Heart left ventricle (tissue), 16 donors: Measurements from ENCODE around the gene NHERF1. TPM values are rescaled to one million over a fixed set of nuclear protein-coding genes. Genes with fewer than 3 reads are reported as not detected.

Experiments used
- ATAC-seq, 4 donors: fragments of 200-7000 bp; cut with Tn5 transposase; one replicate each; pipeline ENCODE4 v1.9.1; 2020 to 2022; ENCODE audit warnings: moderate library complexity in 4 of 4, mild to moderate bottlenecking in 3 of 4, moderate number of reproducible peaks in 1 of 4
- DNase-seq, 5 donors: peaks; one replicate each; pipeline ENCODE4 v3.0.0-alpha.2; 2020
- H3K27ac ChIP-seq, 12 donors: fragments of 200-600 bp; sonication (generic) in 4 of 12; one replicate each; pipeline versions ENCODE4 v1.5.0 to v1.8.0; 2016 to 2022; ENCODE audit warnings: mild to moderate bottlenecking in 2 of 12
- H3K27me3 ChIP-seq, 9 donors: fragments of 200-600 bp; sonication (generic) in 2 of 9; one replicate each; pipeline versions ENCODE4 v1.5.1 to v1.8.0; 2016 to 2022; ENCODE audit warnings: mild to moderate bottlenecking in 3 of 9
- H3K36me3 ChIP-seq, 9 donors: fragments of 200-600 bp; sonication (generic) in 2 of 9; one replicate each; pipeline versions ENCODE4 v1.5.0 to v1.8.0; 2018 to 2022; ENCODE audit warnings: mild to moderate bottlenecking in 2 of 9
- H3K4me1 ChIP-seq, 12 donors: fragments of 200-600 bp; sonication (generic) in 4 of 12; one replicate each; pipeline versions ENCODE4 v1.5.0 to v1.8.0; 2016 to 2022; ENCODE audit warnings: mild to moderate bottlenecking in 3 of 12
- H3K4me3 ChIP-seq, 12 donors: fragments of 200-600 bp; sonication (generic) in 4 of 12; one replicate each; pipeline versions ENCODE4 v1.5.0 to v1.8.0; 2017 to 2022; ENCODE audit warnings: mild to moderate bottlenecking in 9 of 12, moderate library complexity in 4 of 12
- H3K9me3 ChIP-seq, 12 donors: fragments of 200-600 bp; sonication (generic) in 4 of 12; one replicate each; pipeline versions ENCODE4 v1.5.0 to v1.8.0; 2016 to 2022; ENCODE audit warnings: mild to moderate bottlenecking in 1 of 12
- POLR2A ChIP-seq, 2 donors: fragments of 450-650 bp; IDR thresholded peaks; one replicate each; pipeline ENCODE4 v1.6.1; 2017; ENCODE audit warnings: antibody characterized with exemption in 2 of 2, mild to moderate bottlenecking in 2 of 2, moderate library complexity in 2 of 2
- WGBS, 4 donors: extraction: QIAGEN DNeasy Blood & Tissue Kit in 2 of 4; methylation state at CpG; one replicate each; pipeline versions ENCODE4 v1.1.5 to v1.1.7; 2013 to 2018; 5-methylcytosine and 5-hydroxymethylcytosine counted together
- intact Hi-C, 10 donors: fragments of 100-400 bp; cut with DNase I; formaldehyde crosslinking; loops; one replicate each; pipeline versions ENCODE4 v1.11.1 to v1.14.2; 2022
- polyA plus RNA-seq, 2 donors: library from polyadenylated mRNA; stranded (reverse); fragments of 200-250 nt; gene quantifications; one replicate each; pipeline ENCODE4 v1.2.3, GENCODE V29; 2013
- total RNA-seq, 9 donors: library from RNA; depleted of rRNA in 2 of 9; stranded (reverse); fragments of >200 nt in 2 of 9; fragmentation: NEBNext Ultra II Directional in 3 of 9; extraction: Animal tissue kit (Norgen Biotek cat#: 25700) in 3 of 9; gene quantifications; one replicate each; pipeline versions ENCODE4 v1.1.0 to v1.2.4, GENCODE V29; 2016 to 2023
- TF ChIP-seq, protein P1 (sequence below), 12 donors: fragments of 200-600 bp; sonication (generic) in 4 of 12; IDR thresholded peaks; one replicate each; pipeline versions ENCODE4 v1.5.0 to v1.8.0; 2018 to 2022; ENCODE audit warnings: antibody characterized with exemption in 12 of 12, mild to moderate bottlenecking in 5 of 12
- donor health status: ischemic (EF 13 %, LVEDD 7.1; RV severe dilation, severe dysfunction).
- donor health status: healthy with polysubstance abuse.
- donor health status: DM: no; HTN: yes; CAD: no.
- donor health status: DM: no; HTN: no; CAD: no.
- donor health status: ischemic (EF 25% LVEDD 6.9; RV normal size, moderate dysfunction).
- donor health status: ischemic (EF 25% LVEDD 5.7; RV mildly dilated, moderate dysfunction).
- donor health status: healthy.
- donor health status: DM: yes; HTN: yes; CAD: no.
- donor health status: ischemic (EF 35%, LVEDD 5.7; RV mildly dilated, moderate dysfunction).
- donor health status: nonischemic (EF 11% LVEDD 7.7; RV severe dilation, severe dysfunction).
- donor health status: DM: yes; HTN: yes; CAD: no.
- donor health status: PGD.
- donor health status: ischemic (EF 29% LVEDD 5.4; RV normal size, mild dysfunction).
- donor health status: nonischemic (EF 23%, LVEDD 6.1; RV moderate dilation, normal function).

Gene NHERF1
- total and polyA plus RNA-seq, 11 donors: 7.5 to 42.2 (median 19.2) TPM

DNA sequence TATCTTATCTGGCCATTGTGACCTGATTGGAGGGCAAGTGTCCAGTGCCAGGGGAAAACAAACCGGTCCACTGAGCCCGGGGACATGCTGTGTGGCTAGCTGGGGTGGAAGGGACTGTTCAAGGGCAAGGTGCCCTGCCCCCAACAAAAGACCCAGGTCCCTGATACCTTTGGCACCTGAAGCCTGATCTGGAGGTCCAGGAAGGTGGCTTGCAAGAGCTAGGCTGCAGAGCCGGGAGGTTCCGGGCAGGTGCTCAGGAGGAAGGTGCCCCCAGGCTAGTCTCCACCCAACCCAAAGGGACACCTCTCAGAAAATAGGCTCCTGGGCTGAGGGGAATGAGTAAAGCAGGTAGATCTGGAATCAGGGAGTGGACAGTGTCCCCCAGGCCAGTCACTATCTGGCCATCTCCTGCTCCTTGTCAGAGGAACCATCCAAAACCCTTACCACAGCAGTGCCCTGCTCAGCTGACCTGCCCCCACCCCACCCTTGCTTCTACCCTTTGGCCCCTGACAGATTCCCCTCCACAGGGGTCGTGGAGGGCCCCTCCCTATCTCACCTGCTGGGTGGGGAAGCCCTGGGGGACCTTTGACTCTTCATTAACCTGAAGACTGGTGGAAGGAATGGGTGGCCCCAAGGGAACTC is 21.5 kb downstream of the NHERF1 start:
- peak overlapping the region in 3 of 12 donors; percentile 73 to 83 (median 80) for H3K27ac ChIP-seq
- intact Hi-C loops: loop anchor here (1.0 to 5.0 kb wide), 5 partner anchors 22 to 113 kb away; partner anchors contain the start of genes NHERF1 (in 1 of the 10) and RAB37 (in 1 of the 10)
- peaks cover 0 to 79% (median 31%) of the 10 kb centered on the region in 9 donors for H3K36me3 ChIP-seq
- H3K4me3 ChIP-seq: no peak overlapping the region
- H3K4me1 ChIP-seq: peaks cover 0 to 55% (median 26%) of the 10 kb centered on the region in 12 donors
- H3K27me3 ChIP-seq: no peaks in the 10 kb centered on the region
- ATAC-seq (no peak), DNase-seq (no peak)
- no peaks in the 10 kb centered on the region for H3K9me3 ChIP-seq
- TF ChIP-seq, protein P1, sequence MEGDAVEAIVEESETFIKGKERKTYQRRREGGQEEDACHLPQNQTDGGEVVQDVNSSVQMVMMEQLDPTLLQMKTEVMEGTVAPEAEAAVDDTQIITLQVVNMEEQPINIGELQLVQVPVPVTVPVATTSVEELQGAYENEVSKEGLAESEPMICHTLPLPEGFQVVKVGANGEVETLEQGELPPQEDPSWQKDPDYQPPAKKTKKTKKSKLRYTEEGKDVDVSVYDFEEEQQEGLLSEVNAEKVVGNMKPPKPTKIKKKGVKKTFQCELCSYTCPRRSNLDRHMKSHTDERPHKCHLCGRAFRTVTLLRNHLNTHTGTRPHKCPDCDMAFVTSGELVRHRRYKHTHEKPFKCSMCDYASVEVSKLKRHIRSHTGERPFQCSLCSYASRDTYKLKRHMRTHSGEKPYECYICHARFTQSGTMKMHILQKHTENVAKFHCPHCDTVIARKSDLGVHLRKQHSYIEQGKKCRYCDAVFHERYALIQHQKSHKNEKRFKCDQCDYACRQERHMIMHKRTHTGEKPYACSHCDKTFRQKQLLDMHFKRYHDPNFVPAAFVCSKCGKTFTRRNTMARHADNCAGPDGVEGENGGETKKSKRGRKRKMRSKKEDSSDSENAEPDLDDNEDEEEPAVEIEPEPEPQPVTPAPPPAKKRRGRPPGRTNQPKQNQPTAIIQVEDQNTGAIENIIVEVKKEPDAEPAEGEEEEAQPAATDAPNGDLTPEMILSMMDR (IDR thresholded peaks at IDR 0.05): no peak
- no peak for TF ChIP-seq POLR2A (IDR thresholded peaks at IDR 0.05)
- 38 to 60% (median 57%) methylated on average over 5 of the region's 5 CpGs for WGBS, 4 donors

DNA sequence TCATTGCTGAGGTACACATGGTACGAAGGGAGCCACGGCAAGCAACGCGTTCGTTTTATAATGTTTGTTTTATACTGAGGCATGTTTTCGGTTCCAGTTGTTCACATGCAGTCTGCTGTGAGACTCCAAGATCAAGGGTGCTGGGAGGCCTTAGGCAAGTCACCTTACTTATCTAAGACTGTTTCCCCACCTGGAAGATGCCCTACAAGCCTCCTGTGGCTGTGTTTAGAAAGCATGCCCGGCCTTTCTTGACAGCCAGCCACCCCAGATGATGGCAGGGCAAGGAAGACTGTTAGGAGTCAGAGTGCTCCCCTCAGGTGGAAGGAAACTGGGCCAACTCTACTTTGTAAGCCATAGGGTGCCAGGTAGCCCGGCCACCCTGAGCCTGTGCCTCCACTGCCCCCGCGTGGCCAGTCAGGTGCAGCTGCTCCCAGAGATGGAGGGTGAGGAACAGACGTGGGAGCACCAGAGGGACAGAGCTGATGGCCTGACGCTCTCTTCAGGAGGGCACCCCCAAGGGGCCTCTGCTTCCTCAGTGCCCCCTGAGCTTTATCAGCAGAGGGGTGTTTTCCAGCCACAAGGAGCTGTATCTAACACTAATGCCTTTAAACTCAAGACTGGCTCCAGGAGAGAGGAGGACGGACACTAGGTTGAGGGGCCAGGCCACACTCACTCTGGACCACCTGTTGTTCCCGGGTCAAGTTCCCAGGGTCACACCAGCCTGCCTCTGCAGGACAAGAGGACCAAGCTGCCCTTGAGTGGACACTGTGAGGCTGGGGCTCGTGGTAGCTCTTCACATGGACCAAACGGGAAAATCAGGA is 22.3 kb downstream of the NHERF1 start:
- Histone ChIP-seq H3K36me3 (peaks cover 0 to 74% (median 31%) of the 10 kb centered on the region in 9 donors), H3K4me3 (no peak overlapping the region), H3K9me3 (no peaks in the 10 kb centered on the region), H3K4me1 (peaks cover 0 to 62% (median 33%) of the 10 kb centered on the region in 12 donors), H3K27me3 (no peaks in the 10 kb centered on the region), H3K27ac (no peak overlapping the region)
- TF ChIP-seq, protein P1 (IDR thresholded peaks at IDR 0.05): peak; percentile 68 to 86 (median 76)
- no peak for TF ChIP-seq POLR2A (IDR thresholded peaks at IDR 0.05)
- 66 to 76% (median 69%) methylated on average over 15 to 16 of the region's 16 CpGs for WGBS, 4 donors
- ATAC-seq (peak; percentile 44 to 68 (median 60)), DNase-seq (peak; percentile 61 to 85 (median 72))
- intact Hi-C loops: loop anchor here in 8 of 10 donors (1.0 to 5.0 kb wide), 4 partner anchors 26 to 113 kb away; partner anchors contain the start of gene RAB37 (in 1 of the 8)

GRCh38 chr17:74771319-74771914 is 23.0 kb downstream of the NHERF1 start:
- Histone ChIP-seq H3K36me3 (peaks cover 0 to 66% (median 31%) of the 10 kb centered on the region in 9 donors), H3K9me3 (no peaks in the 10 kb centered on the region), H3K27me3 (no peaks in the 10 kb centered on the region), H3K4me1 (peaks cover 0 to 63% (median 34%) of the 10 kb centered on the region in 12 donors), H3K27ac (no peak overlapping the region), H3K4me3 (no peak overlapping the region)
- intact Hi-C loops: loop anchor here in 4 of 10 donors (2.0 to 5.0 kb wide), 3 partner anchors 27 to 114 kb away; partner anchors contain the start of gene RAB37 (in 1 of the 4)
- no peak for TF ChIP-seq POLR2A (IDR thresholded peaks at IDR 0.05)
- TF ChIP-seq, protein P1 (IDR thresholded peaks at IDR 0.05): no peak
- WGBS, 4 donors: 83 to 88% (median 86%) methylated on average over 4 to 9 of the region's 9 CpGs
- DNase-seq (no peak), ATAC-seq (no peak)
